H9 (cell line): ENCODE data around the gene NFRKB. TPM values are rescaled to one million over a fixed set of nuclear protein-coding genes. Genes with fewer than 3 reads are reported as not detected.
A peak's percentile ranks its signal among the peaks of the same experiment; 100 is the strongest.

Experiments
- DNase-seq: peaks from one replicate; pipeline ENCODE4 v3.0.0-alpha.2; 2017
- H2AFZ ChIP-seq: one replicate; pipeline ENCODE4 v1.6.1; 2013; ENCODE audit warnings: mild to moderate bottlenecking, low read length, control low read depth, moderate library complexity
- H2AK5ac ChIP-seq: 2 replicates; pipeline ENCODE4 v1.6.1; 2013; ENCODE audit warnings: low read length, control low read depth, mixed read lengths; ENCODE audit not compliant: insufficient read length
- H2BK120ac ChIP-seq: one replicate; pipeline ENCODE4 v1.6.1; 2013; ENCODE audit warnings: low read depth, mild to moderate bottlenecking, low read length, control low read depth, inconsistent platforms; ENCODE audit not compliant: poor library complexity, severe bottlenecking
- H2BK12ac ChIP-seq: 2 replicates; pipeline ENCODE4 v1.6.1; 2013; ENCODE audit warnings: low read length, control low read depth, mixed read lengths, low read depth; ENCODE audit not compliant: insufficient read length
- H2BK15ac ChIP-seq: 2 replicates; pipeline ENCODE4 v1.6.1; 2013; ENCODE audit warnings: low read depth, low read length, control low read depth
- H2BK20ac ChIP-seq: one replicate; pipeline ENCODE4 v1.6.1; 2013; ENCODE audit warnings: low read depth, mild to moderate bottlenecking, low read length, control low read depth, inconsistent platforms; ENCODE audit not compliant: poor library complexity, severe bottlenecking
- H2BK5ac ChIP-seq: 2 replicates; pipeline ENCODE4 v1.6.1; 2013; ENCODE audit warnings: low read length, control low read depth, mixed read lengths; ENCODE audit not compliant: insufficient read length
- H3K14ac ChIP-seq: 2 replicates; pipeline ENCODE4 v1.6.1; 2013; ENCODE audit warnings: low read length, control low read depth; ENCODE audit not compliant: insufficient read depth
- H3K18ac ChIP-seq: 2 replicates; pipeline ENCODE4 v1.6.1; 2013; ENCODE audit warnings: low read depth, mild to moderate bottlenecking, mixed read lengths, low read length, control low read depth; ENCODE audit not compliant: insufficient read length
- H3K23ac ChIP-seq: 2 replicates; pipeline ENCODE4 v1.6.1; 2013; ENCODE audit warnings: low read length, control low read depth, mixed read lengths, low read depth; ENCODE audit not compliant: insufficient read length
- H3K23me2 ChIP-seq: 2 replicates; pipeline ENCODE4 v1.6.1; 2013; ENCODE audit warnings: low read depth, mild to moderate bottlenecking, mixed read lengths, low read length, control low read depth; ENCODE audit not compliant: insufficient read length, poor library complexity, severe bottlenecking
- H3K27ac ChIP-seq: 2 replicates; pipeline ENCODE4 v1.5.1; 2013; ENCODE audit warnings: low read length, control low read depth, mixed read lengths, low read depth; ENCODE audit not compliant: insufficient read length
- H3K27me3 ChIP-seq: 2 replicates; pipeline ENCODE4 v1.6.1; 2013; ENCODE audit warnings: low read length, control low read depth, inconsistent platforms; ENCODE audit not compliant: insufficient read depth
- H3K4ac ChIP-seq: 2 replicates; pipeline ENCODE4 v1.6.1; 2013; ENCODE audit warnings: low read depth, mild to moderate bottlenecking, control low read depth, inconsistent platforms, low read length, moderate library complexity
- H3K4me1 ChIP-seq: 2 replicates; pipeline ENCODE4 v1.6.1; 2013; ENCODE audit warnings: low read length, control low read depth, inconsistent platforms; ENCODE audit not compliant: insufficient read depth
- H3K4me2 ChIP-seq: 2 replicates; pipeline ENCODE4 v1.6.1; 2013; ENCODE audit warnings: low read length, control low read depth, mixed read lengths; ENCODE audit not compliant: insufficient read length, insufficient read depth
- H3K56ac ChIP-seq: 2 replicates; pipeline ENCODE4 v1.6.1; 2013; ENCODE audit warnings: low read depth, mild to moderate bottlenecking, mixed read lengths, low read length, control low read depth; ENCODE audit not compliant: insufficient read length
- H3K79me1 ChIP-seq: 2 replicates; pipeline ENCODE4 v1.6.1; 2013; ENCODE audit warnings: low read depth, mild to moderate bottlenecking, moderate library complexity, low read length, control low read depth, inconsistent platforms; ENCODE audit not compliant: insufficient read depth, poor library complexity, severe bottlenecking
- H3K79me2 ChIP-seq: 2 replicates; pipeline ENCODE4 v1.6.1; 2013; ENCODE audit warnings: low read length, control low read depth, inconsistent platforms; ENCODE audit not compliant: insufficient read depth
- H3K9ac ChIP-seq: 2 replicates; pipeline ENCODE4 v1.6.1; 2013; ENCODE audit warnings: low read length, control low read depth, mixed read lengths; ENCODE audit not compliant: insufficient read length; ENCODE audit errors: extremely low read depth
- H3K9me3 ChIP-seq: one replicate; pipeline ENCODE4 v1.6.1; 2013; ENCODE audit warnings: low read depth, low read length, inconsistent platforms; ENCODE audit not compliant: control insufficient read depth
- H3T11ph ChIP-seq: one replicate; pipeline ENCODE4 v1.6.1; 2013; ENCODE audit warnings: mild to moderate bottlenecking, low read length, control low read depth, inconsistent platforms
- H4K20me1 ChIP-seq: one replicate; pipeline ENCODE4 v1.6.1; 2013; ENCODE audit not compliant: control insufficient read depth, insufficient read length, insufficient read depth
- H4K5ac ChIP-seq: 2 replicates; pipeline ENCODE4 v1.6.1; 2013; ENCODE audit warnings: low read depth, mild to moderate bottlenecking, mixed read lengths, low read length, control low read depth; ENCODE audit not compliant: insufficient read length
- H4K8ac ChIP-seq: replicated peaks from 2 replicates; pipeline ENCODE4 v1.6.1; 2013; ENCODE audit warnings: low read length, control low read depth, mixed read lengths, low read depth; ENCODE audit not compliant: insufficient read length
- H4K91ac ChIP-seq: 2 replicates; pipeline ENCODE4 v1.6.1; 2013; ENCODE audit warnings: low read depth, mild to moderate bottlenecking, moderate library complexity, mixed read lengths, low read length, control low read depth; ENCODE audit not compliant: insufficient read length
- H3K27ac Mint-ChIP-seq, 3 experiments: 2 replicates in 2 of 3; 3 replicates in 1 of 3; pipeline ENCODE4 v1.8.0; 2020 to 2021; ENCODE audit warnings: mixed read lengths in 3 of 3, mild to moderate bottlenecking in 1 of 3, moderate library complexity in 1 of 3
- H3K27me3 Mint-ChIP-seq: 2 replicates; pipeline ENCODE4 v1.8.0; 2021; ENCODE audit warnings: low read depth, mild to moderate bottlenecking, moderate library complexity, mixed read lengths
- H3K36me3 Mint-ChIP-seq, 3 experiments: 2 replicates in 2 of 3; 3 replicates in 1 of 3; pipeline ENCODE4 v1.8.0; 2020 to 2021; ENCODE audit warnings: low read depth in 3 of 3, mixed read lengths in 3 of 3; ENCODE audit not compliant: insufficient read depth in 1 of 3
- H3K4me1 Mint-ChIP-seq, 2 experiments: 2 replicates each; pipeline ENCODE4 v1.8.0; 2020; ENCODE audit warnings: mixed read lengths in 2 of 2
- H3K4me3 Mint-ChIP-seq, 2 experiments: 2 replicates in 1 of 2; 3 replicates in 1 of 2; pipeline ENCODE4 v1.8.0; 2020 to 2021; ENCODE audit warnings: mild to moderate bottlenecking in 2 of 2, mixed read lengths in 2 of 2, moderate library complexity in 1 of 2
- H3K9me3 Mint-ChIP-seq, 2 experiments: 2 replicates in 1 of 2; 3 replicates in 1 of 2; pipeline ENCODE4 v1.8.0; 2020; ENCODE audit warnings: mild to moderate bottlenecking in 2 of 2, mixed read lengths in 2 of 2, moderate library complexity in 1 of 2
- CTCF ChIP-seq: fragments of 200-600 bp; sonication (generic); conservative IDR thresholded peaks from 3 replicates; pipeline ENCODE4 v1.8.0; 2021; ENCODE audit warnings: antibody characterized with exemption, mild to moderate bottlenecking
- WGBS: extraction: QIAGEN DNeasy Blood & Tissue Kit; methylation state at CpG from one replicate; pipeline ENCODE4 v1.1.7; 2013; ENCODE audit warnings: missing lambda C conversion rate, low lambda C conversion rate, mixed read lengths; ENCODE audit not compliant: insufficient read length; ENCODE audit errors: extremely low coverage; 5-methylcytosine and 5-hydroxymethylcytosine counted together
- total RNA-seq: library from RNA; stranded (reverse); gene quantifications from 2 replicates; pipeline ENCODE4 v1.2.1, GENCODE V29; 2021

Gene NFRKB
- total RNA-seq, 1 experiment from 2014 or later, result 41.0 TPM

DNA sequence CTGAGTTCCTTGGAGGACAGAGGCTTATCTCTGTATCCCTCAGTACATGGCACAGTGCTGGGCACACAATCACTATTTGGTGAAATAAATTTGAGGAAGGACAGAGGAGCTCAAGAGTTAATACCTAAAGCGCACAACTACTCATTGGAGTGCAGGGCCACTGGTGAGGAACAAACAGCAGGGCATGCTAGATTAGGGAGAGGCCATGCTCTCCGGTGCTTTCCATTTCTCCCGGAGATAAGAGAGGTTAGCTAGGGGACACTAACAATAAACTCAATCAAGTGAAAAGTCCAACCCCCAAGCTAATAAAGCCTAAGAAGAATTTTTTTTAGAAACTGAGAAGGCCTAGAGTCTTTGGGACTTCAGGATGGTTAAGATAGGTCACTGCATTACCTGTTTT, 29.1 kb downstream of the NFRKB start:
- Histone ChIP-seq H2AK5ac (no peak overlapping the region), H3K27me3 (no peaks in the 10 kb centered on the region), H3K18ac (no peak overlapping the region), H3K9me3 (no peaks in the 10 kb centered on the region), H3K4me2 (no peak overlapping the region), H2BK120ac (no peak overlapping the region), H3K27ac (no peak overlapping the region), H4K5ac (no peak overlapping the region), H2BK5ac (no peak overlapping the region), H4K91ac (no peak overlapping the region), H2BK12ac (no peak overlapping the region), H4K20me1 (no peaks in the 10 kb centered on the region), H2BK20ac (no peak overlapping the region), H2AFZ (no peak overlapping the region), H2BK15ac (no peak overlapping the region), H3K9ac (no peak overlapping the region), H3K23ac (no peak overlapping the region), H3K23me2 (no peaks in the 10 kb centered on the region), H4K8ac (no peak overlapping the region), H3K4ac (no peak overlapping the region), H3K4me1 (peaks cover 2% of the 10 kb centered on the region; the same call in 1 of the 2 replicates), H3K79me1 (no peaks in the 10 kb centered on the region), H3K79me2 (no peaks in the 10 kb centered on the region), H3K56ac (no peak overlapping the region), H3K14ac (no peak overlapping the region), H3T11ph (no peak overlapping the region)
- Mint-ChIP-seq H3K27ac (peak overlapping the region in 1 of 3 experiments; percentile 58; a peak in 2 of 7 replicates), H3K9me3 (no peaks in the 10 kb centered on the region), H3K27me3 (no peaks in the 10 kb centered on the region), H3K36me3 (peaks cover 60 to 94% (median 90%) of the 10 kb centered on the region in 3 experiments), H3K4me3 (no peak overlapping the region), H3K4me1 (peaks cover 11% of the 10 kb centered on the region in 2 experiments)
- DNase-seq, result no peak
- no CpG with 5 or more reads among the region's 3 CpGs for WGBS
- TF ChIP-seq CTCF, result no peak
